GM12873 (cell line): ENCODE measurements around the gene SLAIN1.

Experiments used
- TF ChIP-seq, protein P1 (sequence below): IDR thresholded peaks from 2 replicates; pipeline ENCODE4 v1.5.1; 2012; ENCODE audit warnings: low read depth, mild to moderate bottlenecking, moderate library complexity, low read length, control low read depth; ENCODE audit not compliant: insufficient read depth; ENCODE audit errors: missing control alignments

Gene SLAIN1

GRCh38 chr13:77699059-77699680 lies 1.7 kb downstream of the SLAIN1 start:
- TF ChIP-seq, protein P1, sequence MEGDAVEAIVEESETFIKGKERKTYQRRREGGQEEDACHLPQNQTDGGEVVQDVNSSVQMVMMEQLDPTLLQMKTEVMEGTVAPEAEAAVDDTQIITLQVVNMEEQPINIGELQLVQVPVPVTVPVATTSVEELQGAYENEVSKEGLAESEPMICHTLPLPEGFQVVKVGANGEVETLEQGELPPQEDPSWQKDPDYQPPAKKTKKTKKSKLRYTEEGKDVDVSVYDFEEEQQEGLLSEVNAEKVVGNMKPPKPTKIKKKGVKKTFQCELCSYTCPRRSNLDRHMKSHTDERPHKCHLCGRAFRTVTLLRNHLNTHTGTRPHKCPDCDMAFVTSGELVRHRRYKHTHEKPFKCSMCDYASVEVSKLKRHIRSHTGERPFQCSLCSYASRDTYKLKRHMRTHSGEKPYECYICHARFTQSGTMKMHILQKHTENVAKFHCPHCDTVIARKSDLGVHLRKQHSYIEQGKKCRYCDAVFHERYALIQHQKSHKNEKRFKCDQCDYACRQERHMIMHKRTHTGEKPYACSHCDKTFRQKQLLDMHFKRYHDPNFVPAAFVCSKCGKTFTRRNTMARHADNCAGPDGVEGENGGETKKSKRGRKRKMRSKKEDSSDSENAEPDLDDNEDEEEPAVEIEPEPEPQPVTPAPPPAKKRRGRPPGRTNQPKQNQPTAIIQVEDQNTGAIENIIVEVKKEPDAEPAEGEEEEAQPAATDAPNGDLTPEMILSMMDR, result no peak

- TF ChIP-seq, protein P1, result no peak
Measured at GRCh38 chr13:77701305-77701704, 3.8 kb downstream of the SLAIN1 start.

- TF ChIP-seq, protein P1, result no peak
Measured at GRCh38 chr13:77702366-77702765, 4.9 kb downstream of the SLAIN1 start.

GRCh38 chr13:77703408-77703807 lies 5.9 kb downstream of the SLAIN1 start:
- TF ChIP-seq, protein P1, result no peak

- TF ChIP-seq, protein P1, result no peak
Measured at GRCh38 chr13:77714119-77714755, 16.8 kb downstream of the SLAIN1 start.

DNA sequence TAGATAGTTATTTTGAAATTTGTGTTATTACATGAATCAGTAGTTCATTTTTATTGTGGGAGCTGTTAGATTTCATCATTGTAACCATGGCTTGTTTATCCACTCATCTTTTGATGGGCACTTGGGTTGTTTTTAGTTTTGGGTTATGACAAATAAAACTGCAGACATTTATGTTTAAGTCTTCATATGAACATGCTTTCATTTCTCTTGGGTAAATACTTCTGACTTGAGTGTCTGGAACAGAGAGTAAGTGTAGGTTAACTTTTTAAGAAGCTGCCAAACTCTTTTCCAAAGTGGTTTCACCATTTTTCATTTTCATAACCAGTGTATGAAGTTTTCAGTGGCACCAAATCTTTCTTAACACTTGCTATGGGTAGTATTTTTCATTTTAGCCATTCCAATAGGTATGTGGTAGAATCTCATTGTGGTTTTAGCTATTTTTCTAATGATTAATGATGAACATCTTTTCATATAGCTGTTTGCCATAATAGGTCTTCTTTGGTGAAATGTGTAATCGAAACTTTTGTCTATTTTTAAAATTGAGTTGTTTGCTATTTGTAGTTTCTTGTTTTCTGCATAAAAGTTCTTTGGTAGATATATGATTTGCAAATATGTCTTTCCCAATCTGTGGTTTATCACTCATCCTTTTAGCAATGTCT lies 17.9 kb downstream of the SLAIN1 start:
- TF ChIP-seq, protein P1, result no peak

GRCh38 chr13:77716692-77717091 lies 19.2 kb downstream of the SLAIN1 start:
- TF ChIP-seq, protein P1, result no peak
